ENCODE results near the gene RNF126.
A peak's percentile ranks its signal among the peaks of the same experiment; 100 is the strongest.
"Not testable (repeated sequence)": the region's sequence is repeated elsewhere in the genome, so short reads cannot be mapped to it uniquely, and the experiment has no call there.

RNF126 gene

DNA sequence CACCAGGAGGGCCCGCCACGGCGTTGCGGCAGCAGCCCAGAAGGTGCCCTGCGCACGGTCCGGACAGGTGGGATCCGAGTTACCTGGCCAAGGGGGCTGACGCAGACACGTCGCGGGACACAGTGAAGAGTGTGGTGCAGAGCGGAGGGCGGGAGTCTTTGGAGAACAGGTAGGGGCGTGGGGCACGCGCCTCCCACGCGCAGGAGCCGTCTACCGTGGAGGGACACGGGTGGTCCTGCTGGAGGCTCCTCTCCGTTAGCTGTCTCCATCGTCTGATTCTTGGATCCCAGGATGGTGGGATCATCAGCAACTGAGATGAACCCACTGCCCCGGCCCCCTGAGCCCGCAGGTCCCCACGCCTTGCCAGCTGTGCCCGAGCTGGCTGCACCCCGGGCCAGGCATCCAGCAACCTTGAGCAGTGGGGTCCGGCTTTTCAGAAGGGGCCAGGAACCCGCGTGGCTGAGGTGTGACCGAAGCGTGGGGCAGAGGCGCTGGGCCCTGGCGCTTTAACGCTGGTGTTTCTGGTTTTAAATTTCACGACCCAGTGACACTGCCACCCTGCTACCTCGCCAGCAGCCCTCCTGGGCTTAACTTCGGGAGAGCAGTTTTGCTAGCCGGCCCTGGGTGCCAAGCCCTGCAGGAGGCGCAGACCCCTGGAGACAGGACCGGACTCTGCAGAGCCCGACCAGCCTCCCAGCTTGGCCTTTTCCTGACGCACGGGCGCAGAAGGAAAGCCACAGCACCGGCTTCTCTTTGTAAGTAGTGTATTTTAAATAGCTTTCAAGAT lies 16.0 kb downstream of the RNF126 start:
- DNase-seq (ENCODE audit: low read depth): no peak

DNA sequence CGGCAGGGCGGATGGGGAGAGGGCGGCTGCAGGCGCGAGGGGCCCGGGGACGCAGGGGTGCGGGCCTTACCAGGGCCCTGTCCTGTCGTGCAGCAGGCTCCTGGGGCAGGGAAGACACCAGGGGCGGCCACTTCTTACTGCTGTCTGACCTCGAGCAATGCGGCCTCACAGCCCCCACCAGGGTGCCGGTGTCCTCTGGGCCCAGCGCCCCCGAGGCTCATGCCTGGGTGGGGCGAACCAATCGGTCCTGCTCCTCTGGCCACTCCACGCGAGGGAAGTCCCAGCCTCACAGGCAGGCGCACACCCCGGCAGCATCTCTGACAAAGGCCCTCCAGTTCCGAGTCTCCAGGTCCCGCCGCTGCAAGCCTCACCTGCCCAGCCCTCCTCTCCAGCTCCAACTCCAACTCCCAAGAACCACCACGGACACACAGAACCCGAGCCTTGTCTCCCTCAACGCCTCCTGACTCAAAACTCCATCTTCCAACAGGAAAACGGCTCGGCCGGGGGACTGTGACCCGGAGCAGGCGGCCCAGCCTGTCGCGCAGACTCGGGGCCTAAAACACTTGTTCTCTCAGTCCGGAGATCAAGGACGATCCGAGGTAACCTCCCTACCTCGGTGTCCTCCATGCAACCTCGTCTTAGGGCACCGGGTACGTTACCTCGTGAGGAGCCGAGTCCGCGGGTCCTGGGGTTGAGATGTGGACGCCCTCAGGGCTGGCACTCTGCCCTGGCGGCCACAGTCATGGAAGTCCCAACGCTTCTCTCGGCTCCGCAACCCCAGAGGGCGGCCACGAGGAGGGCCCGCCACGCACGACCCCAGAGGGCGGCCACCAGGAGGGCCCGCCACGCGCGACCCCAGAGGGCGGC lies 16.9 kb downstream of the RNF126 start:
- no peak for DNase-seq (ENCODE audit: low read depth)

DNA sequence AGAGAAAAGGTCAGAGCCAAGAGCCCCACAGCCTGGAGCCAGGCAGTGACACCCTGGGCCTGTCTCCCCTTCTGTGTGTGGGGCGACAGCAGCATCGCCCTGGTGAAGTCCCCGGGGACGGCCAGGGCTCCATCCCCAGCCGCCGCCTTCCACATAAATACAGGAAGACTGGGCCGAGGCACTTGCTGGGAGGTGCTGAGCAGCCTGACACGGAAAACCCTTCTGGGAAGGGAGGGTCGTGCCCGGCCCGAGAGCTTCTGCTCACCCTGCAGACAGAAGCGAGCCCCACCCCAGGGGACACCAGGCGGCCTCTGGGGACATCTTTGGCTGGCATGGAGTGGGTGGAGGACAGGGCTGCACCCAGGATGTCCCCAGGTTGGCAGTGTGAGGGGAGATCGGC lies 18.2 kb downstream of the RNF126 start:
- no peak for DNase-seq (ENCODE audit: low read depth)

DNA sequence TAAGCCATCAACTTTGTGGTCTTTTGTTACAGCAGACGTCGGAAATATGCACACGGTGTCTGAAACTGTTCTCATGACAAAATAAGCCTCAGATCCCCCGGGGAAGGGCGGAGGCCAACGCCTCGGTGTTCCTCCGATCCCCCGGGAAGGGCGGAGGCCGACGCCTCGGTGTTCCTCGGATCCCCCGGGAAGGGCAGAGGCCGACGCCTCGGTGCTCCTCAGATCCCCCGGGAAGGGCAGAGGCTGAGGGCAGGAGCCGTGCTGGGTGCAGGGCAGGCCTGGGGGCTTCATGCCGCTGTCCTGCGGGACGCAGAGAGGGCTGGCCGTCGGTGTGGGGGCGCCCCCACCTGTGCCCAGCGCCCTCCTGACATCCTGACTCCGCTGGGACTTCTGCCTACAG lies 18.7 kb downstream of the RNF126 start:
- no peak for DNase-seq (ENCODE audit: low read depth)

DNA sequence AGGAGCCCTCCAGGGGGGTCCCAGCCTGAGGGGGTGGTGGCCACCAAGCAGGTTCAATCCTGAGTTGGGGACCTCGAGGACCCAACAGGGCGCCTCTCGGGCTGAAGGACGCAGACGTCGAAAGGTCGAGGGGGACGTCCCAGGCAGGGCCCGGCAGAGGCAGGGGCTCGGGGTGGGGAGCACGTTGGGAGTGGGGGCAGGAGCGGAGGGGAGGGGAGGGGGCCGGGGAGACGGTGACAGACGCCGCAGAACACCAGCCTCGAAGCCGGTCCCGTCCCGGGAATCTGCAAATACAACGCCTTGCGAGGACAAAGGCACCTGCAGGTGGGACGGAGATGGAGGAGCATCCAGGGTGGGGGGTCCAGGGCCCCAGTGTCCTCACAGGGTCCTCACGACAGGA lies 19.3 kb downstream of the RNF126 start:
- DNase-seq (ENCODE audit: low read depth): no peak

DNA sequence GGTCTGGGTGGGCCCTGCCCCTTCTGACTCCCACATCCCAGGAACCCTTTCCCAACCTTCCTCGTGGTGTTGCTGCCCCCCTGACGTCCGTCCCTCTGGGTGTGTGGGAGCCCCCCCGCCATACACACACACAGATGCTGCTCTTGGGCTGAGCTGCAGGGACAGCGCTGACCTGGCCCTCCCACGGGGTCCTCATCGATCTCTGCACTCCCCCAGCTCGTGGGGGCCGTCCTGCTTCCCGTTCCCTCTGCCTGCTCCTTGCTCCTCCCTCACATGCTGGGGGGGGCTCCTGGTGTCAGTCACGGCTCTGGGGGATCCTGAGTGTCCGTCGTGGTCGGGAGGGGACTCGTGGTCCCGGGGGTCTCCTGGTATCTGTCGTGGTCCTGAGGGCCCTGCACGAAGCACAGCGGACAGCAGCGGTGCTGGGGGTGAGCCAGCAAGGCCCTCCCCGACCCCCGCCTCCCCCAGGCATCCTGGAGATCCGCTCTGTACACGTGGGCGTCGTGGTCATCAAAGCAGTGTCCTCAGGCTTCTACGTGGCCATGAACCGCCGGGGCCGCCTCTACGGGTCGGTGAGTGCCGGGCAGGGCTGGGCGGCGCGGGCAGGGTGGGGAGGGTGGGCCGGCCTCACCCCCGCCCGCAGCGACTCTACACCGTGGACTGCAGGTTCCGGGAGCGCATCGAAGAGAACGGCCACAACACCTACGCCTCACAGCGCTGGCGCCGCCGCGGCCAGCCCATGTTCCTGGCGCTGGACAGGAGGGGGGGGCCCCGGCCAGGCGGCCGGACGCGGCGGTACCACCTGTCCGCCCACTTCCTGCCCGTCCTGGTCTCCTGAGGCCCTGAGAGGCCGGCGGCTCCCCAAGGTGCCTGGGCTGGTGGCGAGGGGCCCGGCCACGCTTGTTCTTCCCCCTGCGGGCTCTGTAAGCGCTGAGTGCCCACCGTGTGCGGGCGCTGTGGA lies 20.0 kb downstream of the RNF126 start:
- DNase-seq (ENCODE audit: low read depth): no peak

DNA sequence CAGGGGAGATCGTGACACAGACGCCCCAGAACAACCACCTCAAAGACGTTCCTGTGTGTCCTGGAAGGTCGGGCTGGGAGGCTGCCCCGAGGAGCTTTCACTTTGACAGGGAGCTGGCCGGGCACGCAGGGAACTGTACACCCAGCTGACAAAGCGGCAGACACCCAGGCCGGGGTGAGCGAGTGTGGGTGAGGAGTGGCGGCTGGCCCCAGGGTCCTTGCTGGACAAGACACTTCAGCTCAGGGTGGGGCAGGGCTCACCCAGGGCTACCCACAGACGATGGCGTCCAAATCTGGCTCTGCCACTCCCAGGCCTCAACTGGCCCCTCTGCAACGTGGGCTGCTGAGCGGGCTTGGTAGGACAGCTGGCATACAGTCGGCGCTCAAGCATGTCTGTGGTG lies 21.3 kb downstream of the RNF126 start:
- no peak for DNase-seq (ENCODE audit: low read depth)

DNA sequence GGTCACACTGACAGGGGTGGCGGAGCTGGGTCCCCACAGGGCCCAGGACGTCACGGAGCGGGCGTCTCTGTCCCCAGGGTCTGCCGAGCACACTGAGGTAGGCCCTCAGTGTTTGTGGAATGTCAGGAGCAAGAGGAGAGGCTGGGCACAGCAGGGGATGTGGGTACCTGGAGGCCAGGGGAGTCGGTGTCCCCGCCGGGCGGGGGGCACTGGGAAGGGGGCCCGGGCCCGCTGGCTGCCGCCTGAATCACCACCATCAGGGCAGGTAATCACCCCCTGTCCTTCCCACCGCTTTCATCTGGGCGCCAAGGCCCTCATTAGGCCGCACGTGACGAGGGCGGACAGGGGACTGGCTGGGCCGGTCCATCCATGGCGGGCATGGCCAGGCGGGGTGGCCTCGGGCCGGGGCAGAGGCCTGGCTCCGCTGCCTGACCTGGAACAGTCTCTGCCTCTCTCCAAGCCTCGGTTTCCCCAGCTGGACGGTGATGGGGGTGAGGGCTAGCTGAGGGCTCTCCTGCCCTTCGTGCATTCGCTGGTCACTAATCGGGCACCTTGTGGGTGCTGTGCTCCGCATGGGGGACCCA lies 22.3 kb downstream of the RNF126 start:
- no peak for DNase-seq (ENCODE audit: low read depth)

DNA sequence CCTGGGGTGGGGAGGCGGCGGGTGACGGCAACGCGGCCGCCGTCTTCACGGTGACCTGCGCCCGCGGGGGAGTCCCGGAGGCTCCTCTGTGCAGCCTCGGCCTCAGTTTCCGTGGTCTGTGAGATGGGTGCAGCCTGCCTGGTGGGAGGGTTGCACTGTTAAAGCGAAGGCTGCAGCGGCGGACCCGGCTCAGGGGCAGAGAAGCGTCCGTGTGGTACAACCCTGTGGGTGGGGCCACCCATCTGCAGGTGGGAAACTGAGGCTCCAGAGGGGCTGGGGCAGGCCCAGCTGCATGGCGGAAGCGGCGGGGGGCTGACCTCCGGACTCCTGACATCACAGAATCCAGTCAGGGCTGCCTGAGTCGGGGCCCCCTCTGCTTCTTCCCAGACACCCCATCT lies 22.9 kb downstream of the RNF126 start:
- no peak for DNase-seq (ENCODE audit: low read depth)

DNA sequence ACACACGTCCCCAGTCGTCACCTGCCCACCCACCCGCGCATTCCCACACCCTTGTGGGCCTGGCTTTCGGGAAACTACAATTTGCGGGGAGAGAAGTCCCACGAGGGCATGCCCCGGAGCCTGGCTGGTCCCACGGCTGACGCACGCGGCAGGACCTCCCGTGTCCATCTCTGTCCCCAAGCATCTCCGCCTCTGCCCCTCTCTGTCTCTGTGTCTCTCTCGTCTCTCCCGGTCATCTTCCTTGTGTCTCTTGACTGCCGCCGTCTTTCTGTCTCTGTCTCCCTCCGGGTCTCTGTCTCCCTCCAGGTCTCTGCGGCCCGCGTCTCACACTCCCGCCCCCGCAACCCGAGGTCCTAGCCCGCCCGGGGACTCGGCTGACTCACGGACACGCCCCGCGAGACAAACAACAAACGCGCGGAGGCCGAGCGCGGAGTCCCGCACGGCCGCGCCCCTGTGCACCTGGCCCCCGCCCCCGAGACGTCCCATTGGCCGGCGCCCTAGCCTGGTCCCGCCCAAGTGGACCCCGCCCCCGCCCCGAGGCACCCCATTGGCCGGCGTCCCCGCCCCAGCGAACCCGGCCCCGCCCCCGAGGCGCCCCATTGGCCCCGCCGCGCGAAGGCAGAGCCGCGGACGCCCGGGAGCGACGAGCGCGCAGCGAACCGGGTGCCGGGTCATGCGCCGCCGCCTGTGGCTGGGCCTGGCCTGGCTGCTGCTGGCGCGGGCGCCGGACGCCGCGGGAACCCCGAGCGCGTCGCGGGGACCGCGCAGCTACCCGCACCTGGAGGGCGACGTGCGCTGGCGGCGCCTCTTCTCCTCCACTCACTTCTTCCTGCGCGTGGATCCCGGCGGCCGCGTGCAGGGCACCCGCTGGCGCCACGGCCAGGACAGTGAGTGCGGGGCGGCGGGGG lies 23.5 kb downstream of the RNF126 start, which contains the start of gene FGF22:
Gene FGF22, plus strand, starts transcription at position 627 of the 908 bp plus-strand sequence. Its CDS starts 47 bp downstream, at position 674.
- DNase-seq (ENCODE audit: low read depth): peak; percentile 97

DNA sequence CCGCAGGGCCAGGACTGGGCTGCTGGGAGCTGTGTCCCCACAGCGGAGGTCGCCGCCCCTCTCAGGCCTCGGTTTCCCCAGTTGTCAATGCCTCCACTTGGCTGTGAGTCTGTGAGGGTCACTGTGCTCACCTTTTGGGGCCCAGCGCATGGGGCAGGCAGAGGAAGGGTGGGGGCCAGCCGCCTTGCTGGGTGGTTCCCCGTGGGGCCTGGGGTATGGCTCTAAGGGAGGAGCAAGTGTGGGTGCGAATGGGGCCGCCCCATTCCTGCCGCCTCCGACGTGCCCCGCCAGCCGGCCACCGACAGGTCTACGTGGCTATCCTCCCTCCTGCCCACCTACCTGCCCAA lies 24.1 kb downstream of the RNF126 start:
- no peak for DNase-seq (ENCODE audit: low read depth)

DNA sequence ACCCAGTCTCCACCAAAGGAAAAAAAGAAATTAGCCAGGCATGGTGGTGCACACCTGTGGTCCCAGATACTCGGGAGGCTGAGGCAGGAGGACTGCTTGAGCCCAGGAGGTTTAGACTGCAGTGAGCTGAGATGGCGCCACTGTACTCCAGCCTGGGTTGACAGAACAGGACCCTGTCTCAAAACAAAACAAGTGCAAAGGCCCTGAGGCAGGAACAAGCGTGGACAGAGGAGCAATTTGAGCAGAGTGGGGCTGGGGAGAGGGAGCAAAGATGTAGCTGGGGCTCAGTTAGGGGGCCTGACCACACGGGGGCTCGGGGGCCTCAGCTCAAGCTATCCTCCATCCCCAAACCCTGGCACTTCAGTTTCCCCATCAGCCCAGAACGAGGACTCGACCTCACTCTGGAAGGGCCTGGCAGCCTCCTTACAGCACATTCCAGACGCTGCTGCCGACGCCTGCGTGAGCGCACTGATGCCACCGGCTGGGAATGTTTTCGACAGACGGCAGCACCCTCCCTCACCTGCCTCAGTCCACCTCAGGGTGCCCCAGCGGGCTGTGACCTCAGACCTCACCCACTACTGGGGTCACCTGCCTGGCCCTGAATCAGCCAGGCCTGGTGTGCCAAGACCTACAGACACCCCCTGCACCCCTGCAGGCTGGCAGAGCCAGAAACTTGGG lies 27.9 kb downstream of the RNF126 start:
- DNase-seq (ENCODE audit: low read depth): no peak

DNA sequence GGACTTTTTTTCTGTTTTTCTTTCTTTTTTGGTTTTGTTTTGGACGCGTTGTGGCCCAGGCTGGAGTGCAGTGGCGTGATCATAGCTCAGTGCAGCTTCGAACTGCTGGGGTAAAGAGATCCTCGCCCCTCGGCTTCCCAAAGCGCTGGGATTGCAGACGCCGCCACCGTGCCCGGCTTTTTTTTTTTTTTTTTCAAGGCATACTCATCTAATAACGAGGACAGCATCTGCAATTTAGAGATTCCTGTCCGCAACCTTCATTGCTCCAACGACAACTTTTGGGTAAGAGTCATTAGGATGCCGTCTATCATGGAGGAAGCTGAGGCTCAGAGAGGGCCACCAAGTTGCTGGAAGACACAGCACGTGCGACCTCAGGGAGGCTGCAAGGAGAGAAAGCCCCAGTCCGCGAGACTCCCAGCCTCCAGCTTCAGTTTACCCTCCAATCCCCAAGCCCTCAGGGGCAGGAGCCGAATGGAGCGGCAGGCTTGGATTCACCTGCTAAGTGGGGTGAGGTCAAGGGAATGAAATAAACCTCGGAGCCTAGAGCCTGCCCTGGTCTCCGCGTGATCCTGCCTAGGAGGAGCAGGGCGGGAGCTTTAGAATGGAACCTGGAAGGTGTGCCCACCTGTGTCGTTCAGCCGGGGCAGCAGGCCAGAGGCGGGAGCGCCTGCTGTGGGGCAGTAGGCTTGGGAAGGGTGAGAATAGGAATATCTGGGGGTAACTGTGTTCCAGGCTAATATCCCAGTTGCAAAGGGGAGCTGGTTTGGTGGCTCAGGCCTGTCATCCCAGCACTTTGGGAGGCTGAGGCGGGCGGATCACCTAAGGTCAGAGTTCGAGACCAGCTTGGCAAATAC lies 29.0 kb downstream of the RNF126 start:
- no peak for DNase-seq (ENCODE audit: low read depth)

DNA sequence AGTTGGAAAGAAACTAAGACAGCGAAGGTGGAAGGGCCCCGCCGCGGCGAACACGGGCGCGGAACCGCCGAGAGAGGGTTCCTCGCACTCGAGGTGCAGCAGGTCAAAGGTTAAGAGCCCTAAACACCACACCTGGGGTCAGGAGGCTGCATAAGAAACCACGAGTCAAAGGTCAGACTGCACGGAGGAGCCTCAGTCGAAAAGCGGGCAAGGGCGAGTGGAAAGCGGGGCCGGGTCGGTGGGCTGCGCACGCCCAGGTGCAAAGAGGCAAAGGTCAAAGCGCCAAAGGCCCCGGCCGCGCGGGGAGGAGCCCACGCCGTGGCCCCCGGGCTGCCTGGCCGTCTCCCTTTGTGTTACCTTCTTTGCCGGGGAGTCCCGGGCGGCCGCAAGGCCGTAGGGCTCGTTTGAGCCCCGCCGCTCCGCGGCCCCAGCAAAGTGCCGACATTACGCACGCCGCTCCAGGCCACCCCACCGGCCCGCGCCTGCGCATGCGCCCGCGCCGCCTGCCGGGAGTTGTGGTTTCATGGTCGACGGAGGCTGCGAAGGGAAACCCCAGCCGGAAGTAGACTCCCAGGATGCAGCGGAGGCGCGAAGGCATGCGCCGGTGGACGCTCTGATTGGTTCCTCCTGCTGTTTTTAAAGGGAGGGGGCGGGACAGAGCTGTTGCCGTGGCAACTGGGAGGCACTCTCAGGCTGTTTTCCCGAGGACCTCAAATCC lies 29.8 kb downstream of the RNF126 start, which contains the start of gene POLRMT:
Gene POLRMT, minus strand, starts transcription at position 470 of the 718 bp plus-strand sequence. Its CDS starts 25 bp downstream, at position 445.
- peak; percentile 92 for DNase-seq (ENCODE audit: low read depth)

DNA sequence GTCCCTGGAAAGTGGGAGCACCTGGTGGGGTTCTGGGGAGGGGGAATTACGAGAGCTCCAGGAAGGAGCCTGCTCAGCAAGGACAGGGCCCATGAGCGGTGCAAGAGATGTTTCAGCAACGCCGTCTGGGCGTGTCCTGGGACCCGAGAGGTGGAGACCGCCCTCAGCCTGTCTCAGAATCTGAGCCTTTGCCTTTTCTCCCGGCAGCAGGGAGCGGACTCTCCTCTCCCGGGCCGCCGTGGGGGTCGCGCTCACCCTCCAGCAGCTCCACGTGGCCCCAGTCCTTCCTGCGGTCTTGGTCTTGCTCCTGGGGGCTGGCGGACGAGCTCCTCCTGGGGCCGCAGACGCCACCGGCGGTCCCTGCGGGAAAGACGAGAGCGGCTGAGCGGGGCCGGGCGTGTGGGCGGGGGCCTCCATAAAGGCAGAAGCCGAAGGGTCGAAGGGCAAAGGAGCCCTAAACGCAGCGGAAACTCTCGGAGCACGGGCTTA lies 30.4 kb downstream of the RNF126 start:
- DNase-seq (ENCODE audit: low read depth): no peak

DNA sequence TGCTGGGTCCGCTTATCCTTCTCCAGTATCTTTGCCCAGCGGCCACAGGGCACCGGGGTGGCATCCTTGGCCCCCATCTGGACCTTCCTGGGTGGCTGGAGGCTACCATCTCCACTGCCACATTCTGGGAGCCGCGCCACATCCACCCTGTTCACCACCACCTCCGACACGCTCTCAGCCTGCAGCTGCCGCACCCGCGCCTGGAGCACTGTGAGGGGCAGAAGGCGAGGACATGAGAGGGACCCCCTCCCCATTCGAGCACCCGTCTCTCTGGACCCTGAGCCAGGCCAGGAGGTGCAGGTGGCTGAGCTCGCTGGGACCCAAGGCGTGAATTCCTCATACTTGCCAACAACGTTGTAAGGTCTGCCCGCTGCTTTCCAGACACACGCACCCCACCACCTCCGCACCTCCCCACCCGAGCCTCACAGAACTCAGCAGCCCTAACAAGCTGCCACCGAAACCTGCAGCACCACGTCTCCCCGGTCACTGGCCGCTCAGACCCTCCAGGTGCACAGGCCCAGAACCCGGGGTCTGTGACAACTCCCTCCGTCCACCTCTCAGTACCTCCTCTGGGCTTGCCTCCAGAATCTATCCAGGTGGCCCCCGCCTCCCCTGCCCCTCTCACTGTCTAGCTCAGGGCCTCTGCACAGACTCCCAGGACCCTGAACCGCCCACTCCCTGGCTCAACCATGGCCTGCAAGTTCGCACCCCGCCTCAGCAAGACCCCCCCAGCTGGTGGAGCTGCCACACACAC lies 32.9 kb downstream of the RNF126 start:
- no peak for DNase-seq (ENCODE audit: low read depth)

DNA sequence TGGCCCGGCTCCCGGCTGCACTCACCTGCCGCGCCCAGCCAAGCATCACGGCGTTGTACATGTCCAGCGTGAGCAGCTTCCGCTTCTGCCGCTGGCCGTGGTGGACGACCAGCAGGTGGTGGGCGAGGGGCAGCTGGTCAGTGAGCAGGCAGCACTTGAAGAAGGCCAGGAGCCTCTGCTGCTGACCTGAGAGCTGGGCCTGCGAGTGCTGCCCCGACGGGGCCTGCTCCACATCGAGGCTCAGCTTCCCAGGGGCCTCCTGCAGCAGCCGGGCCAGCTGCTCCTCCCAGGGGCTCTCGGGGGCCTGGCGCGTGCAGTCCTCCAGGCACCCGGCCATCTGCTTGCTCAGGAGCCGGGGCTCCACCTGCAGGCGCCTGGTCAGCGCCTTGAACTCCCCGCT lies 33.5 kb downstream of the RNF126 start:
- DNase-seq (ENCODE audit: low read depth): not testable (repeated sequence)
